Activated B cell treated with CpG ODN at 0.5 μM for 24 hours (primary cell): ENCODE measurements around the gene MPZL2. TPM values are rescaled to one million over a fixed set of nuclear protein-coding genes. Genes with fewer than 3 reads are reported as not detected.

Experiments used
- ATAC-seq: fragments of 200-7000 bp; cut with Tn5 transposase; one replicate; pipeline ENCODE4 v1.10.0; 2021; ENCODE audit warnings: low read depth, mild to moderate bottlenecking, moderate library complexity
- CTCF ChIA-PET: fragments of 350-600 bp; sonication (Branson Sonifier 250); formaldehyde crosslinking; loops from one replicate; lab custom pipeline; 2021; ENCODE audit warnings: antibody characterized with exemption; lab: Charles Lee
- POLR2A ChIA-PET: fragments of 350-600 bp; sonication (Branson Sonifier 250); formaldehyde crosslinking; loops from one replicate; lab custom pipeline; 2021; ENCODE audit warnings: antibody characterized with exemption; lab: Charles Lee
- DNase-seq: peaks from one replicate; pipeline ENCODE4 v3.0.0; 2022
- H3K27ac Mint-ChIP-seq: one replicate; pipeline ENCODE4 v1.8.0; 2020; ENCODE audit warnings: mixed read lengths
- H3K27me3 Mint-ChIP-seq: one replicate; pipeline ENCODE4 v1.8.0; 2021; ENCODE audit warnings: mixed read lengths
- H3K36me3 Mint-ChIP-seq: one replicate; pipeline ENCODE4 v1.8.0; 2021; ENCODE audit warnings: low read depth, mixed read lengths
- H3K4me1 Mint-ChIP-seq: one replicate; pipeline ENCODE4 v1.8.0; 2021; ENCODE audit warnings: mixed read lengths
- H3K4me3 Mint-ChIP-seq: one replicate; pipeline ENCODE4 v1.8.0; 2020; ENCODE audit warnings: mild to moderate bottlenecking, mixed read lengths
- H3K9me3 Mint-ChIP-seq: one replicate; pipeline ENCODE4 v1.8.0; 2020; ENCODE audit warnings: mixed read lengths
- intact Hi-C: fragments of 100-400 bp; cut with micrococcal nuclease; formaldehyde crosslinking; loops from one replicate; pipeline ENCODE4 v1.15.1; 2024
- total RNA-seq: library from RNA; stranded (reverse); gene quantifications from 2 replicates; pipeline ENCODE4 v1.2.3, GENCODE V29; 2022
- TF ChIP-seq, protein P1 (sequence below): fragments of 200-600 bp; IDR thresholded peaks from one replicate; pipeline ENCODE4 v1.8.0; 2022; ENCODE audit warnings: antibody characterized with exemption, mild to moderate bottlenecking

The MPZL2 gene
- total RNA-seq, 1 donor from 2014 or later = not detected

DNA sequence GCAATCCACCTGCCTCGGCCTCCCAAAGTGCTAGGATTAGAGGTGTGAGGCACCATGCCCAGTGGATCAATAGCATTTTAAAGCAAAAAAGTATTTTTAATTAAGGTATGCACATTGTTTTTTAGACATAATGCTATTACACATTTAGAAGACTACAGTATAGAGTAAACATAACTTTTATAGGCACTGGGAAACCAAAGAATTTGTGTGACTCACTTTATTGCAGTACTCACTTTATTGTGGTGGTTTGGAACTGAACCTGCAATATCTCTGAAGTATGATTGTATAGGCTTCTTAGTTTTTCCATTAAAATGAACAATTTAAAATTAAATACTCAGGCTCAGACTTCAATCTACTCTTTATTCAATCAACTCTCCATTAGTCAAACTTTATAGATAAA, 22.9 kb upstream of the MPZL2 start:
- ChIA-PET POLR2A (interaction anchor here (0.6 kb wide), 1 partner anchor 45 kb away, joined by 3 read pairs; no protein-coding TSS in a partner anchor), CTCF (interaction anchor here (0.7 kb wide), 1 partner anchor 9 kb away, joined by 3 read pairs; no protein-coding TSS in a partner anchor)
- intact Hi-C loops = no loop called here
- no peak for ATAC-seq
- H3K36me3 Mint-ChIP-seq = no peaks in the 10 kb centered on the region
- DNase-seq = no peak
- H3K27ac Mint-ChIP-seq = no peak overlapping the region
- TF ChIP-seq, protein P1, sequence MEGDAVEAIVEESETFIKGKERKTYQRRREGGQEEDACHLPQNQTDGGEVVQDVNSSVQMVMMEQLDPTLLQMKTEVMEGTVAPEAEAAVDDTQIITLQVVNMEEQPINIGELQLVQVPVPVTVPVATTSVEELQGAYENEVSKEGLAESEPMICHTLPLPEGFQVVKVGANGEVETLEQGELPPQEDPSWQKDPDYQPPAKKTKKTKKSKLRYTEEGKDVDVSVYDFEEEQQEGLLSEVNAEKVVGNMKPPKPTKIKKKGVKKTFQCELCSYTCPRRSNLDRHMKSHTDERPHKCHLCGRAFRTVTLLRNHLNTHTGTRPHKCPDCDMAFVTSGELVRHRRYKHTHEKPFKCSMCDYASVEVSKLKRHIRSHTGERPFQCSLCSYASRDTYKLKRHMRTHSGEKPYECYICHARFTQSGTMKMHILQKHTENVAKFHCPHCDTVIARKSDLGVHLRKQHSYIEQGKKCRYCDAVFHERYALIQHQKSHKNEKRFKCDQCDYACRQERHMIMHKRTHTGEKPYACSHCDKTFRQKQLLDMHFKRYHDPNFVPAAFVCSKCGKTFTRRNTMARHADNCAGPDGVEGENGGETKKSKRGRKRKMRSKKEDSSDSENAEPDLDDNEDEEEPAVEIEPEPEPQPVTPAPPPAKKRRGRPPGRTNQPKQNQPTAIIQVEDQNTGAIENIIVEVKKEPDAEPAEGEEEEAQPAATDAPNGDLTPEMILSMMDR = no peak
- no peaks in the 10 kb centered on the region for H3K4me1 Mint-ChIP-seq
- H3K27me3 Mint-ChIP-seq = peaks cover 11% of the 10 kb centered on the region
- H3K9me3 Mint-ChIP-seq = no peaks in the 10 kb centered on the region
- H3K4me3 Mint-ChIP-seq = no peak overlapping the region

DNA sequence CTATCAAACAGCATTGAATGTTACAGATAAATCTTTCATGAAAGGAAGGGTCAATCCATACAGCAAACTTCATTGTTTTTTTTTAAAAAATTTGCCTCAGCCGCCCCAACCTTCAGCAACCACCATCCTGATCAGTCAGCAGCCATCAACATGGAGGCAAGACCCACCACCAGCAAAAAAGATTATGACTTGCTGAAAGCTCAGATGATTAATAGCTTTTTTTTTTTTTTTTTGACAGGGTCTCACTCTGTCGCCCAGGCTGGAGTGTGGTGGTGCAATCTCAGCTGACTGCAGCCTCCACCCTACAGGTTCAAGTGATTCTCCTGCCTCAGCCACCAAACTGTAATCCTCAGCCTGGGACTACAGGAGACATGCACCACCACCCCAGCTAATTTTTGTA, 22.4 kb upstream of the MPZL2 start:
- H3K4me3 Mint-ChIP-seq = no peak overlapping the region
- peaks cover 1% of the 10 kb centered on the region for H3K4me1 Mint-ChIP-seq
- ATAC-seq (no peak), DNase-seq (no peak)
- TF ChIP-seq, protein P1 = no peak
- intact Hi-C loops = no loop called here
- no peaks in the 10 kb centered on the region for H3K36me3 Mint-ChIP-seq
- no peak overlapping the region for H3K27ac Mint-ChIP-seq
- H3K27me3 Mint-ChIP-seq = peaks cover 8% of the 10 kb centered on the region
- ChIA-PET POLR2A (interaction anchor here (0.6 kb wide), 1 partner anchor 46 kb away, joined by 3 read pairs; no protein-coding TSS in a partner anchor), CTCF (interaction anchor here (0.7 kb wide), 1 partner anchor 9 kb away, joined by 3 read pairs; no protein-coding TSS in a partner anchor)
- no peaks in the 10 kb centered on the region for H3K9me3 Mint-ChIP-seq

DNA sequence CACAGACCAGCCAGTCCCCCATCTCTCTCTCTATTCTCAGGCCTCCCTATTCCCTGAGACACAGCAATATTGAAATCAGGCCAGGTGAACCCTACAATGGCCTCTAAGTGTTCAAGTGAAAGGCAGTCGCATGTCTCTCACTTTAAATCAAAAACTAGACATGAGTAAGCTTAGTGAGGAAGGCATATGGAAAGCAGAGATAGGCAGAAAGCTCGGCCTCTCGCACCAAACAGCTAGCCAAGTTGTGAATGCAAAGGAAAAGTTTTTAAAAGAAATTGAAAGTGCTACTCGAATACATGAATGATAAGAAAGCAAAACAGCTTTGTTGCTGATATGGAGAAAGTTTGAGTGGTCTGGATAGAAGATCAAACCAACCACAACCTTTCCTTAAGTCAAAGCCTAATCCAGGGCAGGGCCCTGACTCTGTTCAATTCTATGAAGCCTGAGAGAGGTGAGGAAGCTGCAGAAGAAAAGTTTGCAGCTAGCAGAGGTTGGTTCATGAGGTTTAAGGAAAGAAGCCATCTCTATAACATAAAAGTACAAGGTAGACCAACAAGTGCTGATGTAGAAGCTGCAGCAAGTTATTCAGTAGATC, 19.8 kb upstream of the MPZL2 start:
- POLR2A ChIA-PET = no interaction called here
- DNase-seq = no peak
- no peak overlapping the region for H3K4me3 Mint-ChIP-seq
- no peaks in the 10 kb centered on the region for H3K27me3 Mint-ChIP-seq
- no peaks in the 10 kb centered on the region for H3K36me3 Mint-ChIP-seq
- TF ChIP-seq, protein P1 = no peak
- intact Hi-C loops = loop anchor here (5.0 kb wide), 1 partner anchor 42 kb away; no protein-coding TSS in a partner anchor
- H3K27ac Mint-ChIP-seq = no peak overlapping the region
- no peaks in the 10 kb centered on the region for H3K9me3 Mint-ChIP-seq
- no peak for ATAC-seq
- H3K4me1 Mint-ChIP-seq = peaks cover 9% of the 10 kb centered on the region
- CTCF ChIA-PET = interaction anchor here (0.9 to 2.0 kb wide), 3 partner anchors 12 to 85 kb away, joined by 3 to 8 read pairs (median 7); no protein-coding TSS in a partner anchor

DNA sequence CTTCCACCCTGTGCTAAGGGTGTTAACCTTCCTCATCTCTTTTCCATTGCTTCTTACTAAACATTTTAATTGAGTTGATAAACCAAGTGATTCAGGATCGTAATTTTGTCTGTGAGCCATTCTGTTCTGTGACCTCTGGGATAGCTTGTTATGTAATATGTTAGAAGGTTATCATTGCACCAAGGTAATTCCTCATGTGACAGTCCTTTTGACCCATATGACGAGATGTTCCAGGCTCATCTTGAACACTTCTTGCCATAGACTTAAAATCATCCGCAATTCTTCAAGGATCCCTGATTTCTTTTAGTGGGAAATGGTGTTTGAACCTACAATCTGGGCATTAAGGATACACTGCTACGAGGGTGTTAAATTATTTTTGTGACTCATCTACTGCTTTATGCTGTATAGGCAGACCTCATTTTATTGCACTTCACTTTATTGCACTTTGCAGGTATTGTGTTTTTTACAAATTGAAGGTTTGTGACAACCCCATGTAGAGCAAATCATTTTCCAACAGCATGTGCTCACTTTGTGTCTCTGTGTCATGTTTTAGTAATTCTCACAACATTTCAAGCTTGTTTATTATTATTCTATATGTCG, 19.0 kb upstream of the MPZL2 start:
- H3K4me3 Mint-ChIP-seq = no peak overlapping the region
- intact Hi-C loops = loop anchor here (5.0 kb wide), 1 partner anchor 41 kb away; no protein-coding TSS in a partner anchor
- H3K4me1 Mint-ChIP-seq = peaks cover 9% of the 10 kb centered on the region
- no peaks in the 10 kb centered on the region for H3K9me3 Mint-ChIP-seq
- no peaks in the 10 kb centered on the region for H3K36me3 Mint-ChIP-seq
- ATAC-seq (no peak), DNase-seq (no peak)
- H3K27me3 Mint-ChIP-seq = no peaks in the 10 kb centered on the region
- POLR2A ChIA-PET = interaction anchor here (0.5 kb wide), 1 partner anchor 119 kb away, joined by 3 read pairs; no protein-coding TSS in a partner anchor
- TF ChIP-seq, protein P1 = no peak
- CTCF ChIA-PET = interaction anchor here (1.1 to 2.0 kb wide), 3 partner anchors 12 to 70 kb away, joined by 3 to 8 read pairs (median 5); no protein-coding TSS in a partner anchor
- no peak overlapping the region for H3K27ac Mint-ChIP-seq

DNA sequence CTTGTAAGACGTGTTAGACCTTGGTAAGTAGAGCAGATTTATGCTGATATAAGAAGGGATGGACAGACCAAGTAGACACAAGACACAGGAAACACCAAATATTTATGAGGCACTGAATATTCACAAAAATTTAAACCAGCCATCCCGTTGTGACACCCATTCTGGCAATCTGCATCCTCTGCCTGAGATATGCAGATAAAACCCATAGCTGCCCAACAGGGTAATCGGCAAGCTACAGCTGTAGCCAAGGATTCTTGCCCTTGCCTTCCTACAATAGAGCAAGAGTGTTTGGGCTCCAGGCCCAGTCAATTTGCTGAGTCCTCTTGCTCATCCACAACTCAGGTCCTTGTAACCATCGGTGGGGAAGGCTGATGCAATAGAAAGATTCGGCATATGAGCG, 18.5 kb upstream of the MPZL2 start:
- Mint-ChIP-seq H3K4me3 (no peak overlapping the region), H3K36me3 (no peaks in the 10 kb centered on the region), H3K4me1 (peaks cover 9% of the 10 kb centered on the region), H3K27ac (no peak overlapping the region), H3K9me3 (no peaks in the 10 kb centered on the region), H3K27me3 (no peaks in the 10 kb centered on the region)
- POLR2A ChIA-PET = interaction anchor here (0.5 kb wide), 1 partner anchor 120 kb away, joined by 3 read pairs; no protein-coding TSS in a partner anchor
- DNase-seq = no peak
- no peak for ATAC-seq
- intact Hi-C loops = loop anchor here (5.0 kb wide), 1 partner anchor 40 kb away; no protein-coding TSS in a partner anchor
- TF ChIP-seq, protein P1 = no peak
- CTCF ChIA-PET = interaction anchor here (1.1 kb wide), 1 partner anchor 13 kb away, joined by 5 read pairs; no protein-coding TSS in a partner anchor
